Purkinje cell (primary cell): ENCODE measurements around the gene SAA4. TPM values are rescaled to one million over a fixed set of nuclear protein-coding genes. Genes with fewer than 3 reads are reported as not detected.

Experiments
- polyA plus RNA-seq: library from polyadenylated mRNA; unstranded; fragments of >200 nt; fragmentation: Nextera tagmentation; gene quantifications from 2 replicates; pipeline ENCODE4 v1.2.1, GENCODE V29; 2014

SAA4 gene
- polyA plus RNA-seq = not detected in 2 replicates

GRCh38 chr11:18236664-18237356, at the start of gene SAA4:
SAA4 (minus strand) TSS chr11:18236802; CDS start chr11:18235926, 876 bp downstream.

GRCh38 chr11:18265949-18266348, 29.3 kb upstream of the SAA4 start, which contains the start of gene SAA1:
SAA1 (plus strand) TSS chr11:18266264; CDS start chr11:18266888, 624 bp downstream.

GRCh38 chr11:18248561-18248960, 12.0 kb upstream of the SAA4 start, which contains the start of gene SAA2:
SAA2 (minus strand) TSS chr11:18248668; CDS start chr11:18248011, 657 bp downstream.

Other genes starting within 250 kb of the SAA4 start
- 19.0 and 23.7 TPM in 2 replicates for gene SERGEF, start 223.8 kb downstream of the SAA4 start, polyA plus RNA-seq
- gene TPH1, start 190.5 kb downstream of the SAA4 start, polyA plus RNA-seq = 0.50 TPM in 1 of 2 replicates, not detected in the other
- 14.2 and 32.2 TPM in 2 replicates for gene SAAL1, start 130.7 kb downstream of the SAA4 start, polyA plus RNA-seq
- not detected in 2 replicates for gene MRGPRX3, start 104.2 kb downstream of the SAA4 start, polyA plus RNA-seq
- gene MRGPRX4, start 64.0 kb downstream of the SAA4 start, polyA plus RNA-seq = not detected in 2 replicates
- gene SAA2, start 11.9 kb upstream of the SAA4 start, polyA plus RNA-seq = not detected in 2 replicates
- gene SAA1, start 29.5 kb upstream of the SAA4 start, polyA plus RNA-seq = not detected in 2 replicates
- gene HPS5, start 85.3 kb upstream of the SAA4 start, polyA plus RNA-seq = 3.2 and 6.8 TPM in 2 replicates
- 80.9 and 126 TPM in 2 replicates for gene GTF2H1, start 85.8 kb upstream of the SAA4 start, polyA plus RNA-seq
- 174 and 360 TPM in 2 replicates for gene LDHA, start 157.8 kb upstream of the SAA4 start, polyA plus RNA-seq
- gene LDHC, start 175.5 kb upstream of the SAA4 start, polyA plus RNA-seq = 3.5 TPM in 1 of 2 replicates, not detected in the other
- 0.15 TPM in 1 of 2 replicates, not detected in the other for gene LDHAL6A, start 219.1 kb upstream of the SAA4 start, polyA plus RNA-seq